Measurements from ENCODE around the gene SAP130. TPM values are rescaled to one million over a fixed set of nuclear protein-coding genes. Genes with fewer than 3 reads are reported as not detected.

SAP130 gene
- total RNA-seq, 1 donor from 2014 or later: 6.6 TPM

GRCh38 chr2:127985735-127986134, 42.1 kb downstream of the SAP130 start:
- H3K4me3 ChIP-seq (ENCODE audit: low read depth, low read length): no peak overlapping the region
- no peak for DNase-seq (ENCODE audit: low read depth)
- H3K27me3 ChIP-seq (ENCODE audit: control insufficient read depth, insufficient read depth, low read length): no peaks in the 10 kb centered on the region
- H3K36me3 ChIP-seq (ENCODE audit: control insufficient read depth, insufficient read depth, low read length): no peaks in the 10 kb centered on the region
- TF ChIP-seq, protein P1, sequence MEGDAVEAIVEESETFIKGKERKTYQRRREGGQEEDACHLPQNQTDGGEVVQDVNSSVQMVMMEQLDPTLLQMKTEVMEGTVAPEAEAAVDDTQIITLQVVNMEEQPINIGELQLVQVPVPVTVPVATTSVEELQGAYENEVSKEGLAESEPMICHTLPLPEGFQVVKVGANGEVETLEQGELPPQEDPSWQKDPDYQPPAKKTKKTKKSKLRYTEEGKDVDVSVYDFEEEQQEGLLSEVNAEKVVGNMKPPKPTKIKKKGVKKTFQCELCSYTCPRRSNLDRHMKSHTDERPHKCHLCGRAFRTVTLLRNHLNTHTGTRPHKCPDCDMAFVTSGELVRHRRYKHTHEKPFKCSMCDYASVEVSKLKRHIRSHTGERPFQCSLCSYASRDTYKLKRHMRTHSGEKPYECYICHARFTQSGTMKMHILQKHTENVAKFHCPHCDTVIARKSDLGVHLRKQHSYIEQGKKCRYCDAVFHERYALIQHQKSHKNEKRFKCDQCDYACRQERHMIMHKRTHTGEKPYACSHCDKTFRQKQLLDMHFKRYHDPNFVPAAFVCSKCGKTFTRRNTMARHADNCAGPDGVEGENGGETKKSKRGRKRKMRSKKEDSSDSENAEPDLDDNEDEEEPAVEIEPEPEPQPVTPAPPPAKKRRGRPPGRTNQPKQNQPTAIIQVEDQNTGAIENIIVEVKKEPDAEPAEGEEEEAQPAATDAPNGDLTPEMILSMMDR (IDR thresholded peaks at IDR 0.05; ENCODE audit: insufficient read depth, low read length, poor library complexity, severe bottlenecking): no peak

DNA sequence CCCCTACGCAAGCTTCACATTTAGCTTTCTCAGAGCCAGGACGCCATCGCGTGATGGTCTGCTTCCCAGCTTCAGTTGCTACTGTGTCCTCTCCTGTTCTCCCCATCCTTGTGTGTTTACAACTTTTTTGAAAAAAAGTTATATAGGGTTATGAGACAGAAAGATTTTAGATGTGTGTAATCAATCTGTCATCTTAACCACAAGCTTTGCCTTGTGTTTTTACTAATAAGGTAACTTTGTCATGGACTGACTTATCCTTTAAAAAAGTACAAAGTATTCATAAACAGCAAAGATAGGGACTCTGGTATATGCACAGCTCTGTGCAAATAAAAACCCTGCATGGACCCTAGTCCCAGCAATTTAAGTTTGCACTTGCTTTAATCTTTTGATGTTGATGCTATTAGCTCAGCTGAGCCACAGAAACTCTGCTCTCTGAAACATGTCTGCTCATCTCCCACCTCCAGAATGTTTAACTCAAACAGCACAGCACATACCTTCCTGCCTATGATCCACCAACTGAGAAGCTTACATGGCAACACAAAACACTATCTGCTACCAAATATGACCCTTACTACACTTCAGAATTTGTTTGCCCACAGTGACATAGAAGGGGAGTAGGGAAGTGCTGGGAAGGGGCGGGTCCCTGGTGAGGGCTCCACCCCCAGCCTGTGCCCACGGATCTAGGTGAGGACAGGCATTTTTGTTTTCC, 42.7 kb downstream of the SAP130 start:
- Histone ChIP-seq H3K27me3 (ENCODE audit: control insufficient read depth, insufficient read depth, low read length) (no peaks in the 10 kb centered on the region), H3K36me3 (ENCODE audit: control insufficient read depth, insufficient read depth, low read length) (no peaks in the 10 kb centered on the region), H3K4me3 (ENCODE audit: low read depth, low read length) (no peak overlapping the region)
- TF ChIP-seq, protein P1 (IDR thresholded peaks at IDR 0.05; ENCODE audit: insufficient read depth, low read length, poor library complexity, severe bottlenecking): no peak
- no peak for DNase-seq (ENCODE audit: low read depth)

GRCh38 chr2:127984551-127984950, 43.3 kb downstream of the SAP130 start:
- no peak for DNase-seq (ENCODE audit: low read depth)
- TF ChIP-seq, protein P1 (IDR thresholded peaks at IDR 0.05; ENCODE audit: insufficient read depth, low read length, poor library complexity, severe bottlenecking): no peak
- H3K36me3 ChIP-seq (ENCODE audit: control insufficient read depth, insufficient read depth, low read length): no peaks in the 10 kb centered on the region
- no peak overlapping the region for H3K4me3 ChIP-seq (ENCODE audit: low read depth, low read length)
- no peaks in the 10 kb centered on the region for H3K27me3 ChIP-seq (ENCODE audit: control insufficient read depth, insufficient read depth, low read length)

DNA sequence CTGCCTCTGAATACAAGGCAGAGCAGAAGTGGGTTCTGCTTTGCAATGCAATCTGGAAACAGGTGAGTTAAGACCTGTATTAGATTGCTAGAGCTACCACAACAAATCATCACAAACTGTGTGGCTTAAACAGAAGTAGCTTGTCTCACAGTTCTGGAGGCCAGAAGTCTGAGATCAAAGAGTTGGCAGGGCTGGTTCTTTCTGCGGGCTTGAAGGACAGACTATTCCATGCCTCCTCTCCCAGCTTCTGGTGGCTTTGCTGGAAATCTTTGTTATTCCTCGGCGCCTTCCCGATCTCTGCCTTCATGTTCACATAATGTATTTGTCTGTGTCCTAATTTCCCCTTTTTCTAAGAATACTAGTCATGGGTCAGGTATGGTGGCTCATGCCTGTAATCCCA, 58.4 kb downstream of the SAP130 start:
- H3K27me3 ChIP-seq (ENCODE audit: control insufficient read depth, insufficient read depth, low read length): no peaks in the 10 kb centered on the region
- no peak for DNase-seq (ENCODE audit: low read depth)
- TF ChIP-seq, protein P1 (IDR thresholded peaks at IDR 0.05; ENCODE audit: insufficient read depth, low read length, poor library complexity, severe bottlenecking): no peak
- H3K4me3 ChIP-seq (ENCODE audit: low read depth, low read length): no peak overlapping the region
- H3K36me3 ChIP-seq (ENCODE audit: control insufficient read depth, insufficient read depth, low read length): no peaks in the 10 kb centered on the region

DNA sequence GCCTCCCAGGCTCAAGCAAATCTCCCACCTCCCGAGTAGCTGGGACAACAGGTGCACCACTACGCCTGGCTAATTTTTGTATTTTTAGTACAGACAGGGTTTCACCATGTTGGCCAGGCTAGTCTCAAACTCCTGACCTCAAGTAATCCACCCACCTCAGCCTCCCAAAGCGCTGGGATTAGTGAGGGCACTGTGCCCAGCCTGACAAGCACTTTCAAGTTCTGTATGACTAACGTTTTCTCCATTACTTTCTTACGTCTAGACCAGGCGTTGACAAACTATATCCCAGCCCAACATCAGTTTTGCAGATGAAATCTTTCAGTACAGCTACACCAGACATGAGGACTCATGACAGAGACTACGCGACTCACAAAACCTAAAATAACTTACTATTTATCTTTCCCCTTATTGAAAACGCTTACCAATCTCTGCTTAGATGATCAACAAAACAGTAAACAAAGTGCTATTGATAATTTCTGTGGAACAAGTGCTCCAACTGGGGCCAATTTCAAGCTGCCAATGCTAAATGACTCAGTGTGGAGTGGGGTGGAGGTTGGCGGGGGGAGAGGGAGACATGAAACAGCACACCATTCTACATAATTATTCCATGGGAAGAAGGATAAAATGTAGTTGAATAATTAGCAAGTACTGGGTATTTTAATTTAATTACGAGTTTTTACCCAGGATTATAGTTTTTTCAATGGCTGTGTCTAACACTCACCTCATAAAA, 59.1 kb downstream of the SAP130 start:
- Histone ChIP-seq H3K4me3 (ENCODE audit: low read depth, low read length) (no peak overlapping the region), H3K27me3 (ENCODE audit: control insufficient read depth, insufficient read depth, low read length) (no peaks in the 10 kb centered on the region), H3K36me3 (ENCODE audit: control insufficient read depth, insufficient read depth, low read length) (no peaks in the 10 kb centered on the region)
- DNase-seq (ENCODE audit: low read depth): no peak
- TF ChIP-seq, protein P1 (IDR thresholded peaks at IDR 0.05; ENCODE audit: insufficient read depth, low read length, poor library complexity, severe bottlenecking): no peak

Measured in kidney epithelial cell (primary cell).